Nephron (organoid): Measurements from ENCODE around the gene MAX.

Experiments
- H3K27ac Mint-ChIP-seq, 3 experiments: 2 replicates each; pipeline ENCODE4 v1.8.0; 2020; ENCODE audit warnings: mixed read lengths in 3 of 3, mild to moderate bottlenecking in 2 of 3, moderate library complexity in 1 of 3
- H3K27me3 Mint-ChIP-seq: 2 replicates; pipeline ENCODE4 v1.8.0; 2021; ENCODE audit warnings: low read depth, mild to moderate bottlenecking, moderate library complexity, mixed read lengths
- H3K36me3 Mint-ChIP-seq: 2 replicates; pipeline ENCODE4 v1.8.0; 2020; ENCODE audit warnings: low read depth, mixed read lengths
- H3K4me1 Mint-ChIP-seq: 2 replicates; pipeline ENCODE4 v1.8.0; 2020; ENCODE audit warnings: mixed read lengths
- H3K4me3 Mint-ChIP-seq, 3 experiments: 2 replicates each; pipeline ENCODE4 v1.8.0; 2020; ENCODE audit warnings: mild to moderate bottlenecking in 3 of 3, mixed read lengths in 3 of 3, moderate library complexity in 2 of 3
- H3K9me3 Mint-ChIP-seq: 2 replicates; pipeline ENCODE4 v1.8.0; 2020; ENCODE audit warnings: mixed read lengths
- TF ChIP-seq, protein P1 (sequence below), 3 experiments: fragments of 200-600 bp; sonication (generic); IDR thresholded peaks; one replicate each; pipeline ENCODE4 v1.5.0; 2021; ENCODE audit warnings: antibody characterized with exemption in 3 of 3; ENCODE audit not compliant: unreplicated experiment in 3 of 3

The MAX gene

GRCh38 chr14:65102441-65103149 is at the start of gene MAX:
Gene MAX, minus strand, starts transcription at chr14:65102517. Its CDS starts 178 bp downstream, at chr14:65102339.
- peaks cover 4% of the 10 kb centered on the region for H3K36me3 Mint-ChIP-seq
- H3K27ac Mint-ChIP-seq, result peak within 1 kb of the TSS; percentile 65 to 92 (median 86)
- TF ChIP-seq, protein P1, sequence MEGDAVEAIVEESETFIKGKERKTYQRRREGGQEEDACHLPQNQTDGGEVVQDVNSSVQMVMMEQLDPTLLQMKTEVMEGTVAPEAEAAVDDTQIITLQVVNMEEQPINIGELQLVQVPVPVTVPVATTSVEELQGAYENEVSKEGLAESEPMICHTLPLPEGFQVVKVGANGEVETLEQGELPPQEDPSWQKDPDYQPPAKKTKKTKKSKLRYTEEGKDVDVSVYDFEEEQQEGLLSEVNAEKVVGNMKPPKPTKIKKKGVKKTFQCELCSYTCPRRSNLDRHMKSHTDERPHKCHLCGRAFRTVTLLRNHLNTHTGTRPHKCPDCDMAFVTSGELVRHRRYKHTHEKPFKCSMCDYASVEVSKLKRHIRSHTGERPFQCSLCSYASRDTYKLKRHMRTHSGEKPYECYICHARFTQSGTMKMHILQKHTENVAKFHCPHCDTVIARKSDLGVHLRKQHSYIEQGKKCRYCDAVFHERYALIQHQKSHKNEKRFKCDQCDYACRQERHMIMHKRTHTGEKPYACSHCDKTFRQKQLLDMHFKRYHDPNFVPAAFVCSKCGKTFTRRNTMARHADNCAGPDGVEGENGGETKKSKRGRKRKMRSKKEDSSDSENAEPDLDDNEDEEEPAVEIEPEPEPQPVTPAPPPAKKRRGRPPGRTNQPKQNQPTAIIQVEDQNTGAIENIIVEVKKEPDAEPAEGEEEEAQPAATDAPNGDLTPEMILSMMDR (IDR thresholded peaks at IDR 0.05; ENCODE audit: unreplicated experiment in 3 of 3), result no peak
- H3K4me3 Mint-ChIP-seq, result peak within 1 kb of the TSS; percentile 85 to 94 (median 91)
- H3K9me3 Mint-ChIP-seq, result no peaks in the 10 kb centered on the region
- peaks cover 17% of the 10 kb centered on the region for H3K27me3 Mint-ChIP-seq
- H3K4me1 Mint-ChIP-seq, result peaks cover 11% of the 10 kb centered on the region

DNA sequence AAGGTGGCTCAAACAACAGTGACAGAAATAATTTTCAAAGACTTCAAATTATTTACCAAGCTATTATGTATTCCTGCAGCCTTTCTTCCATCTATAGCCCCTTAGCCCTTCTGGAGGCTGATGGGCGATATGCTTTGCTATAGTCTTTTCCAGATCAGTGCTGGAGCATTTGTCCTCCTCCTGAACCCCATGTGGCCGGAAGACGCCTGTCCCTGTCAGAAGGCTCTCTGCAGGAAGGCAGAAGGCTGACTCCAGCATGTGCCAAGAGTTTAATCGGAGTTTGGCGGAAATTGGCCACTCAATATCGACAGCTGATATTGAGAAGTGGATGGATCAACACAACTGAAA is 49.3 kb upstream of the MAX start:
- Mint-ChIP-seq H3K36me3 (no peaks in the 10 kb centered on the region), H3K27me3 (peaks cover 14% of the 10 kb centered on the region), H3K4me1 (peaks cover 9% of the 10 kb centered on the region), H3K9me3 (no peaks in the 10 kb centered on the region), H3K27ac (no peak overlapping the region), H3K4me3 (no peak overlapping the region)
- TF ChIP-seq, protein P1 (IDR thresholded peaks at IDR 0.05; ENCODE audit: unreplicated experiment in 3 of 3), result no peak

GRCh38 chr14:65150898-65151608 is 48.7 kb upstream of the MAX start:
- Mint-ChIP-seq H3K4me1 (peaks cover 8% of the 10 kb centered on the region), H3K4me3 (no peak overlapping the region), H3K36me3 (no peaks in the 10 kb centered on the region), H3K9me3 (no peaks in the 10 kb centered on the region), H3K27me3 (peaks cover 14% of the 10 kb centered on the region), H3K27ac (no peak overlapping the region)
- TF ChIP-seq, protein P1 (IDR thresholded peaks at IDR 0.05; ENCODE audit: unreplicated experiment in 3 of 3), result no peak

DNA sequence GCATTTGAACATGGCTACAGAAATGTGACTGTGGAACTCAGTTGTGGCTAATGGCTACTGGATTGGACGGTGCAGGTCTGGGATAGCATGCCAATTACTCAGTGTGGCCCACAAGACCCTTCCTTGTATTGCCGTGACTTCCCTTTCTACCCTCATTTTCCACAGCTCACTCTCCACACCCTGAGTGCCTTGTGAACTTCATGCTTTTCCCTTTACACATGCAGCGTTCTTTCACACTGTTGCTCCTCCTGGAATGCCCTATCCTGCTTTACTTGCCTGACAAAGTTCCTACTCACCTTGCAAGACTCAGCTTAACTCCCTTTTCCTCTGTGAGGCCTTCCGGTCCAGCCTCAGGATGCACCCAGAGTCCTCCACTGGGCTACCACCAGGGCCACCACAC is 46.8 kb upstream of the MAX start:
- Mint-ChIP-seq H3K4me1 (peaks cover 8% of the 10 kb centered on the region), H3K27ac (no peak overlapping the region), H3K36me3 (no peaks in the 10 kb centered on the region), H3K27me3 (peaks cover 10% of the 10 kb centered on the region), H3K4me3 (no peak overlapping the region), H3K9me3 (no peaks in the 10 kb centered on the region)
- TF ChIP-seq, protein P1 (IDR thresholded peaks at IDR 0.05; ENCODE audit: unreplicated experiment in 3 of 3), result no peak

GRCh38 chr14:65144170-65144569 is 41.9 kb upstream of the MAX start:
- Mint-ChIP-seq H3K27me3 (no peaks in the 10 kb centered on the region), H3K9me3 (no peaks in the 10 kb centered on the region)

More at GRCh38 chr14:65144170-65144569, 41.9 kb upstream of the MAX start:
- peaks cover 9% of the 10 kb centered on the region for H3K4me1 Mint-ChIP-seq
- no peak overlapping the region for H3K4me3 Mint-ChIP-seq
- no peaks in the 10 kb centered on the region for H3K36me3 Mint-ChIP-seq
- no peak overlapping the region for H3K27ac Mint-ChIP-seq
- TF ChIP-seq, protein P1 (IDR thresholded peaks at IDR 0.05; ENCODE audit: unreplicated experiment in 3 of 3), result no peak
